NCI-H526 treated with DMSO at 0.1 percent for 48 hours (cell line): ENCODE measurements around the gene MCM10.

Experiments used
- DNase-seq: peaks from one replicate; lab custom pipeline; 2025; lab: John Stamatoyannopoulos, UW

MCM10 gene

DNA sequence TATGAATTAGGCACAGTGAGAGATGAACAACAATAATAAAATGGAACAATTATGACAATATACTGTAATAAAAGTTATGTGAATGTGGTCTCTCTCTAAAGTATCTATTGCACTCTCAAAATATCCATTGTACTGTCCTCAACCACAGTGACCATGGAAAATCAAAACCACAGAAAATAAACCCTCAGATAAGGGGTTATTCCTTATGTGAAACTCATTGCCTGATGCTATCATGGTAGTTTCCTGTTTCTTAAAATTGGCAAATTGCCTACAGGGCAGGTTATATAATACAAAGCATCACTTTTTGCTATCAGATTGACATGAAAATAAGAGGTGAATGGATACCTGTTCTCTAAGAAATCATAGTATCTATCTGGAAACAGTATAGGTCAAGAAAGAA, 3.8 kb downstream of the MCM10 start:
- DNase-seq, result no peak

DNA sequence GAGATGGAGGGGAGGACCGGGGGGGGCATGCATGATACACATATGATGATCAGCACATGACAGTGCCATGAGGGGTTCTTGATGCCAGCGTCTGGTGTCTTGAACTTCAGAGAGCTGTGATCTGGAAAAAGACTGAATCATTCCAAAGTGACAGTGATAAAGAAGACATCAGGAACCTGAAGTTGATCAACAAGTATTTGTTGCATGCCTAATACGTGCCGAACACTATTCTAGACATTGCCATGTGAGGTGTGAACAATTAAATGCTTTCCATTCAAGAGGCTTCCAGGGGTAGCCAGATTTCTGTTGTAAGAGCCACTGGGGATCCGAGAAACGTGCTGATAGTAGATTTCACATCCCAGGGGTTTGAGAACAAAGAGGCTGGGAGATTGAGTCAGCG, 6.2 kb downstream of the MCM10 start:
- no peak for DNase-seq

- DNase-seq, result no peak
Measured at GRCh38 chr10:13168781-13169180, 7.4 kb downstream of the MCM10 start.

GRCh38 chr10:13173616-13174015, 12.3 kb downstream of the MCM10 start:
- DNase-seq, result no peak

GRCh38 chr10:13180788-13181187, 19.4 kb downstream of the MCM10 start:
- DNase-seq, result no peak

DNA sequence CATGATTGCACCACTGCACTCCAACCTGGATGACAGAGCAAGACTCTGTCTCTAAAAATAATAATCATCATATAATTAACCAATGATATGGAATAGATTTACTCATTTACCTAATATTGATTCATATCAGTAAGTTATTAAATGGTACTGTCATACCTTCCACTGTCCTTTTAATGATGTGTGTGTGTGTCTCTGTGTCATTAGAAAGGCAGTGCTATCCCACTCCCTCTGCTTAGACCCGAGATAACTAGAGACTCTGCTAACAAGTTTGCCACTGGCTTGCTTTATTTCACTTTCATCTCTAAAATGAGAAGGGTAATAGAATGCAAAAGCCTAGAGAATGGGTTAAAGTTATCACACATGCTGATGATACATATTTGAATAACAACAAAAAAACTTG, 21.1 kb downstream of the MCM10 start:
- no peak for DNase-seq

DNA sequence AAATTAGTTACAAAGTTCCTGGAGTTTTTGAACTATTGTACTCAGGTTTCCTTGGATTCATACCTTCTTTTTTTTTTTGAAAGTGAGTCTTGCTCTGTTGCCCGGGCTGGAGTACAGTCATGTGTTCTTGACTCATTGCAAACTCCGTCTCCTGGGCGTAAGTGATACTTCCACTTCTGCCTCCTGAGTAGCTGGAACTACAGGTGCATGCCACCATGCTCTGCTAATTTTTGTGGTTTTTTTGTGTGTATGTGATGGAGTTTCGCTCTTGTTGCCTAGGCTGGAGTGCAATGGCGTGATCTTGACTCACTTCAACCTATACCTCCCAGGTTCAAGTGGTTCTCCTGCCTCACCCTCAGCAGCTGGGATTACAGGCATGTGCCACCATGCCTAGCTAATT, 22.3 kb downstream of the MCM10 start:
- DNase-seq, result no peak

DNA sequence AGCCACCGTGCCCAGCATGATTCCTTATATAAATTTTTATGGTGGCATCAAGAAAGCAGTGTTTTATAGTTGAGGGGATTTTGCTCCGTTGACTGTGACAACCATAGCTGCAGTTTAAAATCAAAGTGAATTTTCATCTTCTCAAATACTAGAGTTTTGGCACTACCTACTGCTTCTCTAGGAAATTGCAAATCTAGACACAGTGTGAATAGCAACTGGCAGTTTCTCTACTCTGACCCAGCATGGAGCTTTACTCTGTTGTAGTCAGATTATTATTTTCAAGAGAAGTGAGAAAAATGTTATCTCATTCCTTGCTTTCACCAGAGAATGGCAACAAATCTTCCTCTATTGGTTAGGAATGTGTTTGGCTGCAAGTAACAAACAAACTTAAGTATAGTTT, 22.9 kb downstream of the MCM10 start:
- no peak for DNase-seq

DNA sequence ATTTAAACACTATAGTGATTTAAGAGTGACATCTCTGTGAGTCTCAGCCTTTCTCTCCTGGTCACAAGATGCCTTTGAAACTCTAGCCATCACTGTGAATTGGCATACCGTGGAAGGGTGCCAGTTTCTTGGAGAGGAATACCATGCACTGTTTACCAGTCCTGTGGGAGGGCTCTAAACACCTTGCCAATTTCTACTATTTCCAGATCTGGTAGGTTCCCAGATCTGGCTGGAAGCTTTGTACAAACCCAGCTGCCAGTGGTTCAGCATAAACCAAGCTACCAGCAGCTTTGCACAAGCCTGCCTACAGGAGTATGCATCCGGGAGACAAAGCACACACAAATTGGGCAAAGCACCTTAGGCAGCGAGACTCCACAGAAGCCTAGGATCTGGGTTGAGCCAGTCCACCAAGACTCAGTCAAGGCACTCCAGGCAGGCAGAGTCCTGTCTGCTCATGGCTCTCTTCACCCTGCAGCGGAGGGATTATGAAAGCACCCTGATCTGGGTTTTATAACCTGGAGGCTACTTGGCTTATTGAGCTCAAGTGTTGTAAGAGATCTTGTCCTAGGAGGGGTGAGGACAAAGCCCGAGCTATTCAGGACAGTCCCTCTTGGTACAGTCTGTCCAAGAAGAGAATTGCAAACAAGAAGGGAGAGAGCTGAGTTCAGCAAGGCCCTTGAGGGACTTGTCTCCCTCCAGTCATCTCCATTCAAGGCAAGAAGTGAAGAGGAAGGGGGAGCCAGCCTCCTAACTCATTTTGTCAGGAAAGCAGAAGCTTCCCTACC, 23.6 kb downstream of the MCM10 start:
- no peak for DNase-seq

DNA sequence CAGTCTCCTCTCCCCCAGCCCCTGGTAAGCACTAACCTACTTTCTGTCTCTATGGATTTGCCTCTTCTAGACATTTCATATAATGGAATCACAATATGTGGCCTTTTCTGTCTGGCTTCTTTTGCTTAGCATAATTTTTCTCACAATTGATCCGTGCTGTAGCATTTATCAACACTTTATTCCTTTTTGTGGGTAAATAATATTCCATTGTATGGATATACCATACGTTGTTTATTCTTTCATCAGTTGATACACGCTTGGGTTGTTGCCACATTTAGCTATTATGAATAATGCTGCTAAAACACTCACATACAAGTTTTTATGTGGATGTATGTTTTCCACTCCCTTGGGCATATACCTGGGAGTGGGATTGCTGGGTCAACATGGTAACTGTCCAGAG, 25.8 kb downstream of the MCM10 start:
- DNase-seq, result no peak

- no peak for DNase-seq
Measured at GRCh38 chr10:13188593-13188992, 27.2 kb downstream of the MCM10 start.

DNA sequence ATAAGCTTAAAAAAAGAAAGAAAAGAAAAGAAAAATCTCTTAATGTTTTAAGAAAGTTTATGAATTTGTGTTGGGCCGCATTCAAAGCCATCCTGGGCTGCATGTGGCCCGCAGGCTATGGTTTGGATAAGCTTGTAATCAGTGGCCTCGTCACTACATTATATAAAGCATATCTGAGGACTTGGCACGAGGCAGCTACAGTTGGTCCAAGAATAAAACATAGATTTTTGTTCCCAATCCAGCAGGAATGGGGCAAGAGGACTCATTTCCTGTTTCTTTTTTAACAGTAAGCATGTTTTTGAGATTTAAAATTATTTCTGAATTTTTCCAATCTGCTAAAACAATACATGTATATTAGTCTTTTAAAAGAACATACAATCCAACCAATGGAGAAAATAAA, 28.6 kb downstream of the MCM10 start:
- no peak for DNase-seq

DNA sequence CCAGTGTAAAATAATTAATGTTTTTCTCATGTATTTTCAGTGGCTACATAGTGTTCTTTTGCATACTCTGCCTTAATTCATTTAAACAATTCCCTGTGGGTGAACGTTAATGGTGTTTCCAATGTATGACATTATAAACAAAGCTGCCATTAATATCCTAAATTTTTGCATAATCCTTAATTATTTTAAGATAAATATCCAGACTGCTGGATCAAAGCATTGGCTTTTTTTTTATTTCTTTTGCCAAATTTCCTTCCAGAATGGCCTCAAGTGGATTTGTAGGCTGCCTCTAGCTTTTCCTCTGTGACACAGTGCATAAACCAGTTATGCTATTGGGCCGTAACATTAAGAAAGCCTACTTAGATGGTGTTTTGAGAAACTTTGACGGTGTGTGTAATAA, 29.5 kb downstream of the MCM10 start:
- DNase-seq, result no peak

GRCh38 chr10:13191362-13191761, 30.0 kb downstream of the MCM10 start:
- no peak for DNase-seq

GRCh38 chr10:13193637-13194036, 32.3 kb downstream of the MCM10 start:
- no peak for DNase-seq

DNA sequence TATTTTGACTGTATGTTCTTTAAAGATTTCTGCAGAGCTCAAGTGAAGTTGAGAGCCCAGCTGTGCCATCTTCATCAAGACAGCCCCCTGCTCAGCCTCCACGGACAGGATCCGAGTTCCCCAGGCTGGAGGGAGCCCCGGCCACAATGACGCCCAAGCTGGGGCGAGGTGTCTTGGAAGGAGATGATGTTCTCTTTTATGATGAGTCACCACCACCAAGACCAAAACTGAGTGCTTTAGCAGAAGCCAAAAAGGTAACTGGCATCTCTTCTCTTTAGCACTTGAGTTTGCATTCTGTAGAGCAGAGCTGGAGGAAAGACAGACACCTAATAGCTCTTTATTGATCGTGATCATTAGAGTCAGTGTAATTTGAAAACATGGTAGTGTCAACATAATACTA, 33.7 kb downstream of the MCM10 start:
- no peak for DNase-seq

DNA sequence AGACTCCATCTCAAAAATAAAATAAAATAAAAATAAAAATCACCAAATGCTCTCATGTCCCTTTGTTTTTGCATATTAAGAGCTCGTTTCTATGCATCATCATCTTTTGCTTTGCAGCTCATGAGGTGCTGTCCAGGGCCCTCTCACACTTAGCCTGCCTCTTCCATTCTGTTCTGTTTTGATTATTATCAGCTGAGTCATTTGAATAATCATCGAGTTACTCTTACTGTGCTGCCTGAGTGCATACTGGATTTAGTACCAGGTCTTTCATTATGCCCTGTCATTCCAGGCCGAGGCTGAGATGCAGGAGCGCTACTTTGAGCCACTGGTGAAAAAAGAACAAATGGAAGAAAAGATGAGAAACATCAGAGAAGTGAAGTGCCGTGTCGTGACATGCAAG, 39.8 kb downstream of the MCM10 start:
- DNase-seq, result no peak

DNA sequence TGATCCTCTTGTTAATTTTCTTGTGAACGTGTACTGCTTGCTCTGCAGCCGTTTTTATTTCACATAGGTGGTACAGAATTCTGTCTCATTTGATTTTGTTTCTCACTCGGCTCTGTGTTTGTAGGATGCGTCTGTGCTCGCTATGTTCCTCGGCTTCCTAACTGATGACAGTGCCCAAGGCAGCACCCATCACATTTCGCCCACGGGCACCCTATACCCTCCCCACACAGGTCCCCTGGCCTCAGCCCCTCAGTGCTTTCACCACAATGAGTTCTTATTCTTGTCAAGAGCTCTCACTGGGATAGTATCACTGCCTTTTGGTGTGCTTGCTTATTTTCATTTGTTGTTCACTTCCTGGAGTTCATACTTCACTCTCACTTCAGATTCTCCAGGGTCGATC, 44.7 kb downstream of the MCM10 start:
- DNase-seq, result no peak

DNA sequence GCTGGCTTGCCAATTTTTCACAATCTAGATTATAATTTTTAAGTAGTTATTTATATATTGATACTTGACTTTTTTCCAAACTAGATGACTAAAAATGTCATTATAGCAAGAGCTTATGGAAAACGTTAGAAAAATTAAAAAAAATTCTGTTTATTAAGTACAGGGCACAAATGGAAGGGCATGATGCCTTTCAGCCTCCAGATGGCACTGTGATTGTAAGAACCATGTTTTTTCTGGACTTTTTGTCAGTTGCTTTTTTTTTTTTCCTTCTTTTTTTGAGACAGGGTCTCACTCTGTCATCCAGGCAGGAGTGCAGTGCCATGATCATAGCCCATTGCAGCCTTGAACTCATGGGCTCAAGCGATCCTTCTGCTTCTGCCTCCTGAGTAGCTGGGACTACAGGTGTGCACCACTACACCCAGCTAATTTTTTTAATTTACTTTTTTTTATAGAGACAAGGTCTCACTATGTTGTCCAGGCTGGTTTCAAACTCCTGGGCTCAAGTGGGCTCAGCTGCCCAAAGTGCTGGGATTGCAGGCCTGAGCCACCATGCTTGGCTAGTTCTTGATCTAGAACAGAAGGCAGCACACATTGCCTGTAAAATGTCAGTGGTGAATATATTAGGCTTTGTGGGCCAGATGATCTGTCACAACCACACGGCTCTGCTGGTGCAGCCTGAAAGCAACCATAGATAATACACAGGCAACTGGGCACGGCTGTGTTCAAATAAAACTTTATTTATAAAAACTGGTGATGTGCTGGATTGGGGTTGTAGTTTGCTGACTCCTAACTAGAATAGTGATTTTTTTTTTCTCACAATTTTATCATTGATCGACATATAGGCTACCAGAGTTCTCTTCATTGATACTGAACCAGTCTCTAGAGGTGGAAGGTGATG, 45.4 kb downstream of the MCM10 start:
- DNase-seq, result no peak

- no peak for DNase-seq
Measured at GRCh38 chr10:13213163-13213562, 51.8 kb downstream of the MCM10 start.

DNA sequence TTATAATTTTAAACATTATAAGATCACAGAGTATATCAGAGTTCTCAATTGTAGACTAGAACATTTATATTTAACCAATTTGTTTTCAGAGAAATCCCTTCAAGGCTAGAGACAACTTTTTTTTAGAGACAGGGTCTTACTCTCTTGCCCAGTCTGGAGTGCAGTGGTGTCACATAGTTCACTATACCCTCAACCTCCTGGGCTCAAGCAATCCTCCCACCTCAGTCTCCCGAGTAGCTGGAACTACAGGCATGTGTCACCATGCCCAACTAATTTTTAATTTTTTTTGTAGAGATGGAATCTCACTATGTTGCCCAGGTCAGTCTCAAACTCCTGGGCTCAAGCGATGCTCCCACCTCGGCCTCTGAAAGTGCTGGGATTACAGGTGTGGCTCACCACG, 57.5 kb downstream of the MCM10 start:
- no peak for DNase-seq

- DNase-seq, result no peak
Measured at GRCh38 chr10:13219685-13220670, 58.6 kb downstream of the MCM10 start.
